22Rv1 (cell line): ENCODE results near the gene TLR6.

Experiments
- CTCF ChIP-seq: fragments of 450-650 bp; IDR thresholded peaks from 2 replicates; pipeline ENCODE4 v1.5.1; 2017; ENCODE audit warnings: mild to moderate bottlenecking
- ZFX ChIP-seq: fragments of 450-650 bp; IDR thresholded peaks from 2 replicates; pipeline ENCODE4 v1.6.1; 2017; ENCODE audit warnings: antibody characterized with exemption, borderline replicate concordance

GRCh38 chr4:38869511-38869910 is 12.9 kb upstream of the TLR6 start:
- TF ChIP-seq CTCF (no peak), ZFX (no peak)
